ENCODE measurements around the gene RGS7.
"Not testable (repeated sequence)": the region's sequence is repeated elsewhere in the genome, so short reads cannot be mapped to it uniquely, and the experiment has no call there.

Gene RGS7

GRCh38 chr1:240999826-241000225, 357.2 kb downstream of the RGS7 start:
- Histone ChIP-seq H3K4me1 (ENCODE audit: control insufficient read depth, insufficient read depth, low read length, poor library complexity, severe bottlenecking) (no peaks in the 10 kb centered on the region), H3K27ac (ENCODE audit: low read depth, low read length, severe bottlenecking) (no peak overlapping the region), H3K4me3 (ENCODE audit: extremely low read depth, insufficient read depth, low read length, poor library complexity, severe bottlenecking) (no peak overlapping the region), H3K36me3 (ENCODE audit: control insufficient read depth, insufficient read depth, low read length) (no peaks in the 10 kb centered on the region), H3K9me3 (ENCODE audit: control insufficient read depth, low read length) (no peaks in the 10 kb centered on the region)
- WGBS, 2 experiments (ENCODE audit: insufficient coverage in 2 of 2) = 78 to 89% methylated on average over 3 to 4 of the region's 8 CpGs

GRCh38 chr1:240998441-240999015, 358.5 kb downstream of the RGS7 start:
- H3K27ac ChIP-seq (ENCODE audit: low read depth, low read length, severe bottlenecking) = no peak overlapping the region
- H3K36me3 ChIP-seq (ENCODE audit: control insufficient read depth, insufficient read depth, low read length) = no peaks in the 10 kb centered on the region
- WGBS, 2 experiments (ENCODE audit: insufficient coverage in 2 of 2) = 94 to 96% methylated on average over 9 to 14 of the region's 18 CpGs
- H3K4me3 ChIP-seq (ENCODE audit: extremely low read depth, insufficient read depth, low read length, poor library complexity, severe bottlenecking) = no peak overlapping the region
- no peaks in the 10 kb centered on the region for H3K9me3 ChIP-seq (ENCODE audit: control insufficient read depth, low read length)
- H3K4me1 ChIP-seq (ENCODE audit: control insufficient read depth, insufficient read depth, low read length, poor library complexity, severe bottlenecking) = no peaks in the 10 kb centered on the region

- no peaks in the 10 kb centered on the region for H3K36me3 ChIP-seq (ENCODE audit: control insufficient read depth, insufficient read depth, low read length)
- H3K4me1 ChIP-seq (ENCODE audit: control insufficient read depth, insufficient read depth, low read length, poor library complexity, severe bottlenecking) = no peaks in the 10 kb centered on the region
- H3K27ac ChIP-seq (ENCODE audit: low read depth, low read length, severe bottlenecking) = no peak overlapping the region
- no peaks in the 10 kb centered on the region for H3K9me3 ChIP-seq (ENCODE audit: control insufficient read depth, low read length)
- 67 to 87% methylated on average over 1 to 3 of the region's 5 CpGs for WGBS, 2 experiments (ENCODE audit: insufficient coverage in 2 of 2)
- no peak overlapping the region for H3K4me3 ChIP-seq (ENCODE audit: extremely low read depth, insufficient read depth, low read length, poor library complexity, severe bottlenecking)
Observed at GRCh38 chr1:240998024-240998423, 359.0 kb downstream of the RGS7 start.

GRCh38 chr1:240993004-240993403, 364.0 kb downstream of the RGS7 start:
- no peak overlapping the region for H3K27ac ChIP-seq (ENCODE audit: low read depth, low read length, severe bottlenecking)
- WGBS, 2 experiments (ENCODE audit: insufficient coverage in 2 of 2) = 100% methylated on average over 1 of the region's 2 CpGs; no CpG with 5 or more reads in 1 of the 2 experiments
- H3K4me3 ChIP-seq (ENCODE audit: extremely low read depth, insufficient read depth, low read length, poor library complexity, severe bottlenecking) = no peak overlapping the region

GRCh38 chr1:240991230-240991629, 365.8 kb downstream of the RGS7 start:
- WGBS, 2 experiments (ENCODE audit: insufficient coverage in 2 of 2) = 61 to 63% methylated on average over 2 to 3 of the region's 5 CpGs
- no peaks in the 10 kb centered on the region for H3K36me3 ChIP-seq (ENCODE audit: control insufficient read depth, insufficient read depth, low read length)
- H3K4me3 ChIP-seq (ENCODE audit: extremely low read depth, insufficient read depth, low read length, poor library complexity, severe bottlenecking) = no peak overlapping the region
- H3K4me1 ChIP-seq (ENCODE audit: control insufficient read depth, insufficient read depth, low read length, poor library complexity, severe bottlenecking) = peaks cover 4% of the 10 kb centered on the region
- no peak overlapping the region for H3K27ac ChIP-seq (ENCODE audit: low read depth, low read length, severe bottlenecking)
- H3K9me3 ChIP-seq (ENCODE audit: control insufficient read depth, low read length) = no peaks in the 10 kb centered on the region

More at GRCh38 chr1:240993004-240993403, 364.0 kb downstream of the RGS7 start:
- Histone ChIP-seq H3K9me3 (ENCODE audit: control insufficient read depth, low read length) (no peaks in the 10 kb centered on the region), H3K4me1 (ENCODE audit: control insufficient read depth, insufficient read depth, low read length, poor library complexity, severe bottlenecking) (peaks cover under 1% of the 10 kb centered on the region), H3K36me3 (ENCODE audit: control insufficient read depth, insufficient read depth, low read length) (no peaks in the 10 kb centered on the region)

- no peaks in the 10 kb centered on the region for H3K36me3 ChIP-seq (ENCODE audit: control insufficient read depth, insufficient read depth, low read length)
- peaks cover 4% of the 10 kb centered on the region for H3K4me1 ChIP-seq (ENCODE audit: control insufficient read depth, insufficient read depth, low read length, poor library complexity, severe bottlenecking)
- no peak overlapping the region for H3K27ac ChIP-seq (ENCODE audit: low read depth, low read length, severe bottlenecking)
- H3K9me3 ChIP-seq (ENCODE audit: control insufficient read depth, low read length) = no peaks in the 10 kb centered on the region
- no peak overlapping the region for H3K4me3 ChIP-seq (ENCODE audit: extremely low read depth, insufficient read depth, low read length, poor library complexity, severe bottlenecking)
- WGBS, 2 experiments (ENCODE audit: insufficient coverage in 2 of 2) = 80 to 91% methylated on average over 4 of the region's 5 CpGs
Observed at GRCh38 chr1:240987928-240988327, 369.1 kb downstream of the RGS7 start.

GRCh38 chr1:240985081-240985480, 371.9 kb downstream of the RGS7 start:
- no peak overlapping the region for H3K4me3 ChIP-seq (ENCODE audit: extremely low read depth, insufficient read depth, low read length, poor library complexity, severe bottlenecking)
- H3K36me3 ChIP-seq (ENCODE audit: control insufficient read depth, insufficient read depth, low read length) = no peaks in the 10 kb centered on the region
- 88 to 100% methylated on average over 2 of the region's 5 CpGs for WGBS, 2 experiments (ENCODE audit: insufficient coverage in 2 of 2)
- H3K27ac ChIP-seq (ENCODE audit: low read depth, low read length, severe bottlenecking) = no peak overlapping the region
- peaks cover 4% of the 10 kb centered on the region for H3K4me1 ChIP-seq (ENCODE audit: control insufficient read depth, insufficient read depth, low read length, poor library complexity, severe bottlenecking)
- H3K9me3 ChIP-seq (ENCODE audit: control insufficient read depth, low read length) = no peaks in the 10 kb centered on the region

- H3K4me3 ChIP-seq (ENCODE audit: extremely low read depth, insufficient read depth, low read length, poor library complexity, severe bottlenecking) = no peak overlapping the region
- H3K36me3 ChIP-seq (ENCODE audit: control insufficient read depth, insufficient read depth, low read length) = no peaks in the 10 kb centered on the region
- H3K4me1 ChIP-seq (ENCODE audit: control insufficient read depth, insufficient read depth, low read length, poor library complexity, severe bottlenecking) = no peaks in the 10 kb centered on the region
- no peaks in the 10 kb centered on the region for H3K9me3 ChIP-seq (ENCODE audit: control insufficient read depth, low read length)
- H3K27ac ChIP-seq (ENCODE audit: low read depth, low read length, severe bottlenecking) = no peak overlapping the region
- no CpG with 5 or more reads among the region's 1 CpG for WGBS, 2 experiments (ENCODE audit: insufficient coverage in 2 of 2)
Observed at GRCh38 chr1:240980342-240980741, 376.7 kb downstream of the RGS7 start.

- Histone ChIP-seq H3K36me3 (ENCODE audit: control insufficient read depth, insufficient read depth, low read length) (no peaks in the 10 kb centered on the region), H3K4me1 (ENCODE audit: control insufficient read depth, insufficient read depth, low read length, poor library complexity, severe bottlenecking) (no peaks in the 10 kb centered on the region), H3K27ac (ENCODE audit: low read depth, low read length, severe bottlenecking) (no peak overlapping the region), H3K4me3 (ENCODE audit: extremely low read depth, insufficient read depth, low read length, poor library complexity, severe bottlenecking) (no peak overlapping the region), H3K9me3 (ENCODE audit: control insufficient read depth, low read length) (no peaks in the 10 kb centered on the region)
- 83 to 86% methylated on average over 1 of the region's 1 CpG for WGBS, 2 experiments (ENCODE audit: insufficient coverage in 2 of 2)
Observed at GRCh38 chr1:240976685-240977084, 380.3 kb downstream of the RGS7 start.

- WGBS, 2 experiments (ENCODE audit: insufficient coverage in 2 of 2) = 60 to 100% methylated on average over 1 of the region's 3 CpGs
- Histone ChIP-seq H3K27ac (ENCODE audit: low read depth, low read length, severe bottlenecking) (no peak overlapping the region), H3K4me1 (ENCODE audit: control insufficient read depth, insufficient read depth, low read length, poor library complexity, severe bottlenecking) (no peaks in the 10 kb centered on the region), H3K9me3 (ENCODE audit: control insufficient read depth, low read length) (no peaks in the 10 kb centered on the region), H3K36me3 (ENCODE audit: control insufficient read depth, insufficient read depth, low read length) (no peaks in the 10 kb centered on the region), H3K4me3 (ENCODE audit: extremely low read depth, insufficient read depth, low read length, poor library complexity, severe bottlenecking) (no peak overlapping the region)
Observed at GRCh38 chr1:240973875-240974274, 383.1 kb downstream of the RGS7 start.

GRCh38 chr1:240972059-240972458, 384.9 kb downstream of the RGS7 start:
- H3K4me3 ChIP-seq (ENCODE audit: extremely low read depth, insufficient read depth, low read length, poor library complexity, severe bottlenecking); H3K36me3 ChIP-seq (ENCODE audit: control insufficient read depth, insufficient read depth, low read length); H3K9me3 ChIP-seq (ENCODE audit: control insufficient read depth, low read length); H3K27ac ChIP-seq (ENCODE audit: low read depth, low read length, severe bottlenecking); H3K4me1 ChIP-seq (ENCODE audit: control insufficient read depth, insufficient read depth, low read length, poor library complexity, severe bottlenecking): not testable (repeated sequence)
- WGBS, 2 experiments (ENCODE audit: insufficient coverage in 2 of 2) = 100% methylated on average over 1 of the region's 4 CpGs; no CpG with 5 or more reads in 1 of the 2 experiments
